ENCODE data around the gene FOXP3. TPM values are rescaled to one million over a fixed set of nuclear protein-coding genes. Genes with fewer than 3 reads are reported as not detected.

Gene FOXP3
- polyA plus RNA-seq, 1 of the 3 experiments (the other 2 are of a cell fraction): 0.12 TPM

DNA sequence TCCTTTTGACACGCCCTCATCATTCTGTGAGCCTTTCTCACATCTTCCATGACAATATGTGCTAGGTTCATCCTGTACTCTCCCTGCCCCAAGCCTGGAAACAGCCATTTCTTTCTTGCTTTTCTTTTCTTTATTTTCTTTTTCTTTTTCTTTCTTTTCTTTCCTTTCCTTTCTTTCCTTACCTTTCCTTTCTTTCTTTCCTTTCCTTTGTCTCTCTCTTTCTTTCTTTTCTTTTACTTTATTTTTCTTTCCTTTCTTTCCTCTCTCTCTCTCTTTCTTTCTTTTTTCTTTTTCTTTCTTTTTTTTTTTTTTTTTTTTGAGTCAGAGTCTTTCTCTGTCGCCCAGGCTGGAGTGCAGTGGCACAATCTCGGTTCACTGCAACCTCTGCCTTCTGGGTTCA lies 19.7 kb upstream of the FOXP3 start (continued):
- TF ChIP-seq PBX3 (IDR thresholded peaks at IDR 0.05) (no peak), EP300 (IDR thresholded peaks at IDR 0.05; ENCODE audit: borderline replicate concordance in 1 of 2, low read depth in 1 of 2, low read length in 1 of 2) (no peak)

GRCh38 chrX:49282647-49283011 lies 18.1 kb upstream of the FOXP3 start:
- H3K36me3 ChIP-seq (replicated peaks in 1 of 2; ENCODE audit: control insufficient read depth in 1 of 2, insufficient read depth in 2 of 2, low read length in 1 of 2): no peaks in the 10 kb centered on the region
- H3K27ac ChIP-seq (ENCODE audit: low read depth in 2 of 2, low read length in 1 of 2): no peak overlapping the region
- H3K79me2 ChIP-seq (ENCODE audit: insufficient read depth): no peaks in the 10 kb centered on the region
- no peaks in the 10 kb centered on the region for H3F3A ChIP-seq (replicated peaks; ENCODE audit: insufficient read depth)
- ChIA-PET CTCF (interaction anchor here (0.6 kb wide), 1 partner anchor 90 kb away, joined by 4 read pairs; no protein-coding TSS in a partner anchor), POLR2A (interaction anchor here (1.1 kb wide), 1 partner anchor 93 kb away, joined by 3 read pairs; no protein-coding TSS in a partner anchor)
- H3K4me1 ChIP-seq (ENCODE audit: control insufficient read depth in 1 of 2, insufficient read depth in 2 of 2, low read depth in 1 of 2, low read length in 1 of 2): no peaks in the 10 kb centered on the region; a peak in 1 of 4 replicates
- no peaks in the 10 kb centered on the region for H3K9me2 ChIP-seq
- no peaks in the 10 kb centered on the region; the same call in 1 of the 2 replicates for H3K27me3 ChIP-seq (ENCODE audit: insufficient read depth)
- no peak overlapping the region for H3K4me2 ChIP-seq
- peak; percentile 61 for DNase-seq
- no peak overlapping the region for H2AFZ ChIP-seq (ENCODE audit: low read depth)
- H3K9ac ChIP-seq: no peak overlapping the region
- 0 out of 2 replicates have a peak, but pooled peaks cover 6% of the 10 kb centered on the region for H4K20me1 ChIP-seq (ENCODE audit: insufficient read depth)
- WGBS (ENCODE audit: low lambda C conversion rate): 30% methylated on average over 11 of the region's 11 CpGs
- H3K9me3 ChIP-seq: no peaks in the 10 kb centered on the region
- H3K4me3 ChIP-seq (ENCODE audit: low read depth in 2 of 2, low read length in 1 of 2): no peak overlapping the region
- TF ChIP-seq RFX5 (IDR thresholded peaks at IDR 0.05; ENCODE audit: low read length): peak; percentile 79
- TF ChIP-seq RAD21 (IDR thresholded peaks at IDR 0.05; ENCODE audit: low read length): peak; percentile 38
- no peak for TF ChIP-seq MXI1 (IDR thresholded peaks at IDR 0.05; ENCODE audit: low read depth, low read length)
- no peak for TF ChIP-seq NRF1 (IDR thresholded peaks at IDR 0.05; ENCODE audit: low read depth, low read length)
- TF ChIP-seq FOXJ3 (CRISPR knock-in tag; IDR thresholded peaks at IDR 0.05): no peak
- no peak for TF ChIP-seq RXRA (IDR thresholded peaks at IDR 0.05; ENCODE audit: borderline replicate concordance, low read depth)
- no peak for TF ChIP-seq FOXM1 (IDR thresholded peaks at IDR 0.05; ENCODE audit: low read depth)
- TF ChIP-seq JUND (IDR thresholded peaks at IDR 0.05): no peak
- TF ChIP-seq SMC3 (IDR thresholded peaks at IDR 0.05; ENCODE audit: low read depth, low read length): peak; percentile 11; the same call in 1 of the 2 replicates
- TF ChIP-seq, protein P1, sequence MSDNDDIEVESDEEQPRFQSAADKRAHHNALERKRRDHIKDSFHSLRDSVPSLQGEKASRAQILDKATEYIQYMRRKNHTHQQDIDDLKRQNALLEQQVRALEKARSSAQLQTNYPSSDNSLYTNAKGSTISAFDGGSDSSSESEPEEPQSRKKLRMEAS (IDR thresholded peaks at IDR 0.05; ENCODE audit: low read depth): no peak
- TF ChIP-seq TCF12 (IDR thresholded peaks at IDR 0.05): no peak
- no peak for TF ChIP-seq MEF2A (IDR thresholded peaks at IDR 0.05; ENCODE audit: borderline replicate concordance, low read depth)
- no peak for TF ChIP-seq ELF1 (IDR thresholded peaks at IDR 0.05)
- no peak for TF ChIP-seq CHD2 (IDR thresholded peaks at IDR 0.05; ENCODE audit: low read length, partially characterized antibody)
- TF ChIP-seq, protein P2, sequence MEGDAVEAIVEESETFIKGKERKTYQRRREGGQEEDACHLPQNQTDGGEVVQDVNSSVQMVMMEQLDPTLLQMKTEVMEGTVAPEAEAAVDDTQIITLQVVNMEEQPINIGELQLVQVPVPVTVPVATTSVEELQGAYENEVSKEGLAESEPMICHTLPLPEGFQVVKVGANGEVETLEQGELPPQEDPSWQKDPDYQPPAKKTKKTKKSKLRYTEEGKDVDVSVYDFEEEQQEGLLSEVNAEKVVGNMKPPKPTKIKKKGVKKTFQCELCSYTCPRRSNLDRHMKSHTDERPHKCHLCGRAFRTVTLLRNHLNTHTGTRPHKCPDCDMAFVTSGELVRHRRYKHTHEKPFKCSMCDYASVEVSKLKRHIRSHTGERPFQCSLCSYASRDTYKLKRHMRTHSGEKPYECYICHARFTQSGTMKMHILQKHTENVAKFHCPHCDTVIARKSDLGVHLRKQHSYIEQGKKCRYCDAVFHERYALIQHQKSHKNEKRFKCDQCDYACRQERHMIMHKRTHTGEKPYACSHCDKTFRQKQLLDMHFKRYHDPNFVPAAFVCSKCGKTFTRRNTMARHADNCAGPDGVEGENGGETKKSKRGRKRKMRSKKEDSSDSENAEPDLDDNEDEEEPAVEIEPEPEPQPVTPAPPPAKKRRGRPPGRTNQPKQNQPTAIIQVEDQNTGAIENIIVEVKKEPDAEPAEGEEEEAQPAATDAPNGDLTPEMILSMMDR (IDR thresholded peaks at IDR 0.05): peak; percentile 33
- no peak for TF ChIP-seq PBX3 (IDR thresholded peaks at IDR 0.05)
- TF ChIP-seq ZBTB33 (IDR thresholded peaks at IDR 0.05; ENCODE audit: borderline replicate concordance, low read depth): no peak
- no peak for TF ChIP-seq RCOR1 (IDR thresholded peaks at IDR 0.05; ENCODE audit: low read length)
- TF ChIP-seq EP300 (IDR thresholded peaks at IDR 0.05; ENCODE audit: borderline replicate concordance in 1 of 2, low read depth in 1 of 2, low read length in 1 of 2): no peak
- TF ChIP-seq, protein P3, sequence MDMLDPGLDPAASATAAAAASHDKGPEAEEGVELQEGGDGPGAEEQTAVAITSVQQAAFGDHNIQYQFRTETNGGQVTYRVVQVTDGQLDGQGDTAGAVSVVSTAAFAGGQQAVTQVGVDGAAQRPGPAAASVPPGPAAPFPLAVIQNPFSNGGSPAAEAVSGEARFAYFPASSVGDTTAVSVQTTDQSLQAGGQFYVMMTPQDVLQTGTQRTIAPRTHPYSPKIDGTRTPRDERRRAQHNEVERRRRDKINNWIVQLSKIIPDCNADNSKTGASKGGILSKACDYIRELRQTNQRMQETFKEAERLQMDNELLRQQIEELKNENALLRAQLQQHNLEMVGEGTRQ (IDR thresholded peaks at IDR 0.05; ENCODE audit: borderline replicate concordance, low read depth, low read length): no peak
- TF ChIP-seq EZH2phosphoT487 (IDR thresholded peaks at IDR 0.05; ENCODE audit: borderline replicate concordance, low read depth): no peak
- no peak for TF ChIP-seq USF1 (IDR thresholded peaks at IDR 0.05; ENCODE audit: borderline replicate concordance, low read depth)
- no peak for TF ChIP-seq TAF1 (IDR thresholded peaks at IDR 0.05; ENCODE audit: borderline replicate concordance, low read depth, low read length)
- TF ChIP-seq POLR2AphosphoS5 (IDR thresholded peaks at IDR 0.05; ENCODE audit: low read depth, low read length): no peak

Data from SK-N-SH (cell line).